HG03196 (cell line): ENCODE measurements around the gene FAM131B.

Experiments
- ATAC-seq: cut with Tn5 transposase; IDR thresholded peaks from one replicate; pipeline ENCODE4 v1.9.1; 2021; ENCODE audit not compliant: unreplicated experiment

The FAM131B gene

GRCh38 chr7:143325240-143325639 is 37.3 kb downstream of the FAM131B start:
- ATAC-seq, result no peak

DNA sequence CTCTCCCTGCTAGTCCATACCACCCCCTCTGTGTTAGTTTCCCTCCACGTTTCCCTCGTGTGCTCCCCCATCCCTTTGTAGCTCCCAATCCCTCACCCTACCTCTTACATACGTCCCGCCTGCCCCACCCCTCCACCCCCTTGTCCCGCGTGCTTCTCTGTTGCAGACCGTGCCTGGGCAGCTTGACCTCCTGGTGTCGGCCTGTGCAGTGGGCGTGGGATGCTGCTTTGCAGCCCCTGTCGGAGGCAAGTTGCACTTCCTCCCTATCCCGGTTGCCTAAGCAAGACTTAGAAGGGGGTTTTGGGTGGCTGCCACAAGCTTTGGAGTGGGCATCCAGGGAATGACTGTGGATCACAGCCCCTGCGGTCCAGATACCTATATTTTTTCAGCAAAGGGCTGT is 38.9 kb downstream of the FAM131B start:
- no peak for ATAC-seq

DNA sequence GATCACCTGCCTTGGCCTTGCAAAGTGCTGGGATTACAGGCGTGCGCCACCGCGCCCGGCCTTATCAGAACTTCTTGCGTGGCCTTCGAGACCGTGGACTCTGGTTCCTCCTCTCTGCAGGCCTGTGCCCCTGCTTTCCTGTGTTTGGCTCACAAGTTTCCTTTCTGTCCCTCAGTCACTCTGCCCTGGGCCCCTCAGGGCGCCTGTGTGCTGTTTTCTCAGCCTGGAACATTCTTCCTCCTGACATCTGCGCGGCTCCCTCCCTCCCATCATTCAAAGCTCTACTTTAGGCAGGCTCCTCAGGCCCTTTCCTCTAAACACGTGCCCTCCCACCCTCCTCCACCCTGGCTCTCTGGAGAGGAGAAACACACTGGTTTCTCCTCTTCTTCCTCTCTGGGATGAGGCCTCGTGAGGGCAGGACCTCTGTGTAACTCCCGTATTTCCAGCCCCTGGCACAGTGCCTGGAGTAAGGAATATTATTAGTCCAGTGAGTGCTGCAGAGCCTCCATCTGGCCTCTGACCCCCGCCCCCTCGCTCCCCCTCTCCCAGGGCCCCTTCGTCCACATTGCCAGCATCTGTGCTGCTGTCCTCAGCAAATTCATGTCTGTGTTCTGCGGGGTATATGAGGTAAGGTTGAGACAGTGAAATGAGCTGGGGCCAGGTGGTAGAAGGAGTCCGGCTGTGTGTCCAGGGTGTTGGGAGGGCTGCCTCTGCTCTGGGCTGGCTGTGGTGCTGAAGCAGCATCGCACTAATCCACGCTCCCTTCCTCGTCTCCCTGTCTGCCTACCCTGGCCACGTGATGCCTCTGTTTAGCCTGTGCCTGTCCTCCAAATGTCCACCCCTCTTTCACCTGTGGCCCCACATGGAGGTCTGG is 39.5 kb downstream of the FAM131B start:
- no peak for ATAC-seq

DNA sequence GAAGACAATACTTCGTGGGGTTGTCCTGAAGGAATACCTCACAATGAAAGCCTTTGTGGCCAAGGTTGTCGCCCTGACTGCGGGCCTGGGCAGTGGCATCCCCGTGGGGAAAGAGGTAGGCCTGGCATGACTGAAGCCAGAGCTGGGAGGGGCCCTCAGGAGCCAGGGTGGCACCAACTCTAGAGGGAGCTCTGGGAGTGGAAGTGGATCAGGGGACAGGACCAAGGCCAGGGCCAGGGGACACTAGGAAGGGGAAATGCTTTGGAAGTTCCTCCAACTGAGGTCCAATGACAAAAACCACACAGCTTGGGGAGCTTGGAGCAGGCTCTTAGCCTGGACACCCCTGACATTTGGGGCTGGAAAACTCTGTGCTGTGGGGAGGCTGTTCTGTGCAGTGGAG is 40.8 kb downstream of the FAM131B start:
- ATAC-seq, result no peak

DNA sequence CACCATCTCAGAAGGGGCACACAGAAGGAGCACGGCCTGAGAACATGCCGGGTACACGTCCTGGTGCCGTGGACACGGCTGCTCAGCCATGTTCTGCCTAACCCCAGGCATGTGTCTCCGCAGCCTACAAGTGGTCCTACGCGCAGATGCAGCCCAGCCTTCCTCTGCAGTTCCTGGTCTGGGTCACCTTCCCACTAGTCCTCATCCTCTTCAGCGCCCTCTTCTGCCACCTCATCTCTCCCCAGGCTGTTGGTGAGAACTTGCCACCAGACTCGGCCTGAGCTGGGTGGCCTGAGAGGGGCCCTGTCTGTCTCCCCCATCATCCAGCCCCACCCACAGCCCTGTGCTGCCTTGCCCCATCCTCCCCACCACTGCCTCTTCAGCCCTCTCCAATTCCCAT is 41.3 kb downstream of the FAM131B start:
- ATAC-seq, result no peak

- no peak for ATAC-seq
These were observed 41.9 kb downstream of the FAM131B start for GRCh38 chr7:143320620-143321019.

DNA sequence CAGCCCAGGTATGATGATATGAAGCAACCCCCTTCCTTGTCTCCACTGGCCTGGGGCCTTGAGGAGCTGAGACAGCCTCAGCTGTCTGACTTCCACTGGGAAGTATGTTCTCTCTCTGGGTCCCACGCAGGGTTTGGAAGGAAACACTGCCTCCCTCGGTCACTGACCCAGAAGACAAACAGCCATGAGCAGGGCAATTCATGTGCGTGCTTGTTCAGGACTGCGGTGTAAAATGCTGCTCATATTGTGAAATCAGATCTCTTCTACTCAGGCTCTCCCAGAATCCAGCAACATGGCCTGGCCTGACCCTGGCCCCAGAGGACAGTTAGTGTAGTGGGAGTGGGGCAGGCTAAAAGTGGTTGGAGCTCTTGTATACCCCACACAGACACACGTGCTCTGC is 43.9 kb downstream of the FAM131B start:
- no peak for ATAC-seq

DNA sequence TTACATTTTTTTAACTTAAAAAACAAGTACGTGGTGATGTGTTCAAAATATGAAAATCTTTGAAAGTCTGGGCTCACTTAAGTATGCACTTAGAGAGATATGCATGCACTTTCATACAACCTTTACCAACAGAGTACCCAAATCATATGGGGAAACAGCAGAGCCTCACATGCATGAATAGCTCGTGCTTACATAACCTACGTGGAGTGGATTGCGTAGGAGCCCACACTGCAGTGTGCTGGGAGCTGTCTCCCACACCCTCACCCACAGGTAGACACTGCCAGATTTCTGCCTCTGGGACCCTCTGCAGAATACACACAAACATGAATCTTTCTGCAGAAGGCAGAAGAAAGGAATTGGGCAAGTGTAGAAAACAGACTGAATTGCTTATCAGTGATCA is 46.0 kb downstream of the FAM131B start:
- ATAC-seq, result no peak

DNA sequence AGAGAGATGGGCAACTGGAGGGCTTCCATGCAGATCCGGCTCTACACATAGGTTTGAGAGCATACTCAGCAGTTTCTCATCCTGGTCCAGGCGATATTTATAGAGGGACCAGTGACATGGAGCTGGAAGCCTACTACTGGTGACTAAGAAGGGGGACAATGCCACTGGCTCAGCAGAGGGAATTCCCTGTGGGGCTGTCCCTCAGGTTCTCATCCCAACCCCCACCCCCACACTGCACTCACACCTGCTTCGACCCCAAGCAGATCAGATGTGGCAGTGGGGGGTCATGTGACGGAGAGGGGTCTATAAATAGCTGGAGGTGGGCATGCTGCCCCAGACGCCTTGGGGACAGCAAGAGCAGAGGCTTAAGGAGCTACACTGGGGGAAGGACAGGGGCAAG is 46.7 kb downstream of the FAM131B start, which contains the start of gene CLCN1:
Gene CLCN1 (plus strand): TSS at position 336 of the 400 bp plus-strand sequence. CDS start 102 bp downstream, outside the sequence.
- ATAC-seq, result no peak

- ATAC-seq, result no peak
These were observed 48.4 kb downstream of the FAM131B start for GRCh38 chr7:143314127-143314526.

DNA sequence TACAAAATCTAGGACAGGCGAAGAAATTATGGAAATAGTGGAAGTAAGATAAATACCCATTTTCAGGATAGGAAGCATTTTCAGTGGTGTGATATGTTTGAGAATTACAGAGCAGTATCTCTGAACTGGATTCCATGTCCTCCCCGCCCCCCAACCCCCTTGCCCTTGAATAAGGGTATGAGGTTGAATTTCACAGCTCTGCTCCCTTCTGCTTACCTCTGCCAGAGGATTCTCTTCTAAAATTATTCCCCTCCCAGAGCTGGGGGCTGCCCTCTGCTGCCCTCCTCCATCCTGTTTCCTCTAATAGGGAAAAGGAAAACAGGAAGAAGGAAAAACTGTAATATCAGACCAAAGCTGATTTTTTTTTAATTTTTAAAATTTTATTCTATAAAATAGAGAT is 53.9 kb downstream of the FAM131B start:
- ATAC-seq, result no peak

DNA sequence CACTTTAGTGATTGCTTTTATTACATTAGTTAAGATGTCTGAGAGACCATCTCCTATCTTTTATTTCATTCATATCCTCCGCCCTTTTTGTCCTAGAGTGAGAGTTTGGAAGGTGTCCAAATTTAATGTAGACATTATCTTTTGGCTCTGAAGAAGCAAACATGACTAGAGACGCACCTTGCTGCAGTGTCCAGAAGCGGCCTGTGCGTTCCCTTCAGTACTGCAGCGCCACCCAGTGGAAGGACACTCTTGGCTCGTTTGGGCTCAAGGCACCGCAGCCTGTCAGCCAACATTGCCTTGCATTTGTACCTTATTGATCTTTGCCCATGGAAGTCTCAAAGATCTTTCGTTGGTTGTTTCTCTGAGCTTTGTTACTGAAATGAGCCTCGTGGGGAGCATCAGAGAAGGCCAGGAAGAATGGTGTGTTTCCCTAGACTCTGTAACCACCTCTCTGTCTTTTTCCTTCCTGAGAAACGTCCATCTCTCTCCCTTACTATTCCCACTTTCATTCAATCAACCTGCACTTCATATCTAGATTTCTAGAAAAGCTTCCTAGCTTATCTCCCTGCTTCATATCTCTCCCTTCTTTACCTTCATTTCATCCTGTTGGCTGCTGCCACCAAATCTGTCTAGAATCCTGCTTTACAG is 57.0 kb downstream of the FAM131B start:
- ATAC-seq, result no peak

GRCh38 chr7:143304938-143305337 is 57.6 kb downstream of the FAM131B start:
- no peak for ATAC-seq

DNA sequence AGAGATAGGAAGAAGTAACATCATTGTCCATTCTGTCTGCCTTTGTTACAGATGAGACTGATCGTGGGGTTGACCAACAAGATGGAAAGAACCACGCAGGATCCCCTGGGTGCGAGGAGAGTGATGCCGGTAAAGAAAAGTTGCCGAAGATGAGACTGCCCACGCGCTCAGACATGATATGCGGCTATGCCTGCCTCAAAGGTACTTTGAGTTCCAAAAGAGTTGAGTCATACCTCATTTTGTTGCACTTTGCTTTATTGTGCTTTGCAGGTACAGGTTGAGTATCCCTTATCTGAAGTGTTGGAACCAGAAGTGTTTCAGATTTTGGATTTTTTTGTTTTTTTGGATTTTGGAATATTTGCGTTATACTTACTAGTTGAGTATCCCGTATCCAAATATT is 58.8 kb downstream of the FAM131B start:
- ATAC-seq, result no peak
